Measurements from ENCODE around the gene OR6K3. TPM values are rescaled to one million over a fixed set of nuclear protein-coding genes. Genes with fewer than 3 reads are reported as not detected.

OR6K3 gene
- total and polyA plus RNA-seq, 2 of the 8 experiments (the other 6 are each of a cell fraction or from before 2014, with no cell fraction given), result not detected

- TF ChIP-seq, protein P1, sequence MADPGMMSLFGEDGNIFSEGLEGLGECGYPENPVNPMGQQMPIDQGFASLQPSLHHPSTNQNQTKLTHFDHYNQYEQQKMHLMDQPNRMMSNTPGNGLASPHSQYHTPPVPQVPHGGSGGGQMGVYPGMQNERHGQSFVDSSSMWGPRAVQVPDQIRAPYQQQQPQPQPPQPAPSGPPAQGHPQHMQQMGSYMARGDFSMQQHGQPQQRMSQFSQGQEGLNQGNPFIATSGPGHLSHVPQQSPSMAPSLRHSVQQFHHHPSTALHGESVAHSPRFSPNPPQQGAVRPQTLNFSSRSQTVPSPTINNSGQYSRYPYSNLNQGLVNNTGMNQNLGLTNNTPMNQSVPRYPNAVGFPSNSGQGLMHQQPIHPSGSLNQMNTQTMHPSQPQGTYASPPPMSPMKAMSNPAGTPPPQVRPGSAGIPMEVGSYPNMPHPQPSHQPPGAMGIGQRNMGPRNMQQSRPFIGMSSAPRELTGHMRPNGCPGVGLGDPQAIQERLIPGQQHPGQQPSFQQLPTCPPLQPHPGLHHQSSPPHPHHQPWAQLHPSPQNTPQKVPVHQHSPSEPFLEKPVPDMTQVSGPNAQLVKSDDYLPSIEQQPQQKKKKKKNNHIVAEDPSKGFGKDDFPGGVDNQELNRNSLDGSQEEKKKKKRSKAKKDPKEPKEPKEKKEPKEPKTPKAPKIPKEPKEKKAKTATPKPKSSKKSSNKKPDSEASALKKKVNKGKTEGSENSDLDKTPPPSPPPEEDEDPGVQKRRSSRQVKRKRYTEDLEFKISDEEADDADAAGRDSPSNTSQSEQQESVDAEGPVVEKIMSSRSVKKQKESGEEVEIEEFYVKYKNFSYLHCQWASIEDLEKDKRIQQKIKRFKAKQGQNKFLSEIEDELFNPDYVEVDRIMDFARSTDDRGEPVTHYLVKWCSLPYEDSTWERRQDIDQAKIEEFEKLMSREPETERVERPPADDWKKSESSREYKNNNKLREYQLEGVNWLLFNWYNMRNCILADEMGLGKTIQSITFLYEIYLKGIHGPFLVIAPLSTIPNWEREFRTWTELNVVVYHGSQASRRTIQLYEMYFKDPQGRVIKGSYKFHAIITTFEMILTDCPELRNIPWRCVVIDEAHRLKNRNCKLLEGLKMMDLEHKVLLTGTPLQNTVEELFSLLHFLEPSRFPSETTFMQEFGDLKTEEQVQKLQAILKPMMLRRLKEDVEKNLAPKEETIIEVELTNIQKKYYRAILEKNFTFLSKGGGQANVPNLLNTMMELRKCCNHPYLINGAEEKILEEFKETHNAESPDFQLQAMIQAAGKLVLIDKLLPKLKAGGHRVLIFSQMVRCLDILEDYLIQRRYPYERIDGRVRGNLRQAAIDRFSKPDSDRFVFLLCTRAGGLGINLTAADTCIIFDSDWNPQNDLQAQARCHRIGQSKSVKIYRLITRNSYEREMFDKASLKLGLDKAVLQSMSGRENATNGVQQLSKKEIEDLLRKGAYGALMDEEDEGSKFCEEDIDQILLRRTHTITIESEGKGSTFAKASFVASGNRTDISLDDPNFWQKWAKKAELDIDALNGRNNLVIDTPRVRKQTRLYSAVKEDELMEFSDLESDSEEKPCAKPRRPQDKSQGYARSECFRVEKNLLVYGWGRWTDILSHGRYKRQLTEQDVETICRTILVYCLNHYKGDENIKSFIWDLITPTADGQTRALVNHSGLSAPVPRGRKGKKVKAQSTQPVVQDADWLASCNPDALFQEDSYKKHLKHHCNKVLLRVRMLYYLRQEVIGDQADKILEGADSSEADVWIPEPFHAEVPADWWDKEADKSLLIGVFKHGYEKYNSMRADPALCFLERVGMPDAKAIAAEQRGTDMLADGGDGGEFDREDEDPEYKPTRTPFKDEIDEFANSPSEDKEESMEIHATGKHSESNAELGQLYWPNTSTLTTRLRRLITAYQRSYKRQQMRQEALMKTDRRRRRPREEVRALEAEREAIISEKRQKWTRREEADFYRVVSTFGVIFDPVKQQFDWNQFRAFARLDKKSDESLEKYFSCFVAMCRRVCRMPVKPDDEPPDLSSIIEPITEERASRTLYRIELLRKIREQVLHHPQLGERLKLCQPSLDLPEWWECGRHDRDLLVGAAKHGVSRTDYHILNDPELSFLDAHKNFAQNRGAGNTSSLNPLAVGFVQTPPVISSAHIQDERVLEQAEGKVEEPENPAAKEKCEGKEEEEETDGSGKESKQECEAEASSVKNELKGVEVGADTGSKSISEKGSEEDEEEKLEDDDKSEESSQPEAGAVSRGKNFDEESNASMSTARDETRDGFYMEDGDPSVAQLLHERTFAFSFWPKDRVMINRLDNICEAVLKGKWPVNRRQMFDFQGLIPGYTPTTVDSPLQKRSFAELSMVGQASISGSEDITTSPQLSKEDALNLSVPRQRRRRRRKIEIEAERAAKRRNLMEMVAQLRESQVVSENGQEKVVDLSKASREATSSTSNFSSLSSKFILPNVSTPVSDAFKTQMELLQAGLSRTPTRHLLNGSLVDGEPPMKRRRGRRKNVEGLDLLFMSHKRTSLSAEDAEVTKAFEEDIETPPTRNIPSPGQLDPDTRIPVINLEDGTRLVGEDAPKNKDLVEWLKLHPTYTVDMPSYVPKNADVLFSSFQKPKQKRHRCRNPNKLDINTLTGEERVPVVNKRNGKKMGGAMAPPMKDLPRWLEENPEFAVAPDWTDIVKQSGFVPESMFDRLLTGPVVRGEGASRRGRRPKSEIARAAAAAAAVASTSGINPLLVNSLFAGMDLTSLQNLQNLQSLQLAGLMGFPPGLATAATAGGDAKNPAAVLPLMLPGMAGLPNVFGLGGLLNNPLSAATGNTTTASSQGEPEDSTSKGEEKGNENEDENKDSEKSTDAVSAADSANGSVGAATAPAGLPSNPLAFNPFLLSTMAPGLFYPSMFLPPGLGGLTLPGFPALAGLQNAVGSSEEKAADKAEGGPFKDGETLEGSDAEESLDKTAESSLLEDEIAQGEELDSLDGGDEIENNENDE (IDR thresholded peaks at IDR 0.05; ENCODE audit: insufficient replicate concordance, low read length), result no peak
- TF ChIP-seq CBX8 (IDR thresholded peaks at IDR 0.05; ENCODE audit: borderline replicate concordance, low read depth, low read length) (no peak), SIN3A (conservative IDR thresholded peaks at IDR 0.05 in 1 of 2, IDR thresholded peaks at IDR 0.05 in 1 of 2; ENCODE audit: low read depth in 1 of 2, low read length in 2 of 2) (no peak), CBX5 (IDR thresholded peaks at IDR 0.05; ENCODE audit: low read depth, low read length) (no peak)
- TF ChIP-seq, protein P2, sequence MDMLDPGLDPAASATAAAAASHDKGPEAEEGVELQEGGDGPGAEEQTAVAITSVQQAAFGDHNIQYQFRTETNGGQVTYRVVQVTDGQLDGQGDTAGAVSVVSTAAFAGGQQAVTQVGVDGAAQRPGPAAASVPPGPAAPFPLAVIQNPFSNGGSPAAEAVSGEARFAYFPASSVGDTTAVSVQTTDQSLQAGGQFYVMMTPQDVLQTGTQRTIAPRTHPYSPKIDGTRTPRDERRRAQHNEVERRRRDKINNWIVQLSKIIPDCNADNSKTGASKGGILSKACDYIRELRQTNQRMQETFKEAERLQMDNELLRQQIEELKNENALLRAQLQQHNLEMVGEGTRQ (IDR thresholded peaks at IDR 0.05; ENCODE audit: low read length), result no peak
Observed at GRCh38 chr1:158714754-158715153, 5.8 kb downstream of the OR6K3 start (continued).
